ENCODE measurements around the gene TRNP1.
A peak's percentile ranks its signal among the peaks of the same experiment; 100 is the strongest.

The TRNP1 gene

DNA sequence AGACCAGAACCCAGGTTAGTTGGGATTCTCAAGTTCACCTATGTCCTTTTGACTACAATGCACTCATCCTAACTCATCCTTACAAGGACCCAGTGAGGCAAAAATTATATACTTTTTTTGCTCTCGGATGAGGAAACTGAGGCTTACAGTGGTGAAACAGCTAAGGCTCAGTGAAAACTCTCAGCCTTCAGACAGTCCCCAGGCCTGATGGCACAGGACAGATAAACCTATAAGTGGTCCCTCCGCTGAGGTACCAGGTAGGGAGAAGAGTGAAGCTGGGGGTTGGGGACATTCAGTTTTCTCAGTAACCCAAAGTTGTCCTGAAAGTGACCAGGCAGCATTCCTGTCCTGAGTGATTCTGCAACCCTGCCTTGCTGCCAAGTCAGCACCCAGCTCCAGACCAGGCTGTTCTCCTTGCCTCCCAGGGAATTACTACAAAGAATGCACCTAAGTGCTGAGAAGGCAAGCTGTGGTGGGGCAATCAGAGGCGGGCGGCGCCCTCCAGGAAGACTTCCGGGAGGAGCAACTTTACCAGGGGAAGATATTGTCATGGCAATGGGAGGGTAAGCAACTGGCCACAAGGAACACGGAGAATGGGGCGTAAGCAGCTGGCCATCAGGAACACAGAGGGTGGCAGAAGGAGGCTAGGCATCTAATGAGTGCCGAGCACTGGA, 14.6 kb downstream of the TRNP1 start:
- H3K9me3 Mint-ChIP-seq, result no peaks in the 10 kb centered on the region
- TF ChIP-seq, protein P1, sequence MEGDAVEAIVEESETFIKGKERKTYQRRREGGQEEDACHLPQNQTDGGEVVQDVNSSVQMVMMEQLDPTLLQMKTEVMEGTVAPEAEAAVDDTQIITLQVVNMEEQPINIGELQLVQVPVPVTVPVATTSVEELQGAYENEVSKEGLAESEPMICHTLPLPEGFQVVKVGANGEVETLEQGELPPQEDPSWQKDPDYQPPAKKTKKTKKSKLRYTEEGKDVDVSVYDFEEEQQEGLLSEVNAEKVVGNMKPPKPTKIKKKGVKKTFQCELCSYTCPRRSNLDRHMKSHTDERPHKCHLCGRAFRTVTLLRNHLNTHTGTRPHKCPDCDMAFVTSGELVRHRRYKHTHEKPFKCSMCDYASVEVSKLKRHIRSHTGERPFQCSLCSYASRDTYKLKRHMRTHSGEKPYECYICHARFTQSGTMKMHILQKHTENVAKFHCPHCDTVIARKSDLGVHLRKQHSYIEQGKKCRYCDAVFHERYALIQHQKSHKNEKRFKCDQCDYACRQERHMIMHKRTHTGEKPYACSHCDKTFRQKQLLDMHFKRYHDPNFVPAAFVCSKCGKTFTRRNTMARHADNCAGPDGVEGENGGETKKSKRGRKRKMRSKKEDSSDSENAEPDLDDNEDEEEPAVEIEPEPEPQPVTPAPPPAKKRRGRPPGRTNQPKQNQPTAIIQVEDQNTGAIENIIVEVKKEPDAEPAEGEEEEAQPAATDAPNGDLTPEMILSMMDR (IDR thresholded peaks at IDR 0.05), result no peak
- no peak for DNase-seq
- peaks cover 64% of the 10 kb centered on the region for H3K4me1 Mint-ChIP-seq
- no peak overlapping the region for H3K27ac Mint-ChIP-seq
- H3K4me3 Mint-ChIP-seq, result no peak overlapping the region
- no peaks in the 10 kb centered on the region for H3K36me3 Mint-ChIP-seq (ENCODE audit: low read depth)
- peaks cover 29% of the 10 kb centered on the region for H3K27me3 Mint-ChIP-seq (ENCODE audit: low read depth, poor library complexity)

DNA sequence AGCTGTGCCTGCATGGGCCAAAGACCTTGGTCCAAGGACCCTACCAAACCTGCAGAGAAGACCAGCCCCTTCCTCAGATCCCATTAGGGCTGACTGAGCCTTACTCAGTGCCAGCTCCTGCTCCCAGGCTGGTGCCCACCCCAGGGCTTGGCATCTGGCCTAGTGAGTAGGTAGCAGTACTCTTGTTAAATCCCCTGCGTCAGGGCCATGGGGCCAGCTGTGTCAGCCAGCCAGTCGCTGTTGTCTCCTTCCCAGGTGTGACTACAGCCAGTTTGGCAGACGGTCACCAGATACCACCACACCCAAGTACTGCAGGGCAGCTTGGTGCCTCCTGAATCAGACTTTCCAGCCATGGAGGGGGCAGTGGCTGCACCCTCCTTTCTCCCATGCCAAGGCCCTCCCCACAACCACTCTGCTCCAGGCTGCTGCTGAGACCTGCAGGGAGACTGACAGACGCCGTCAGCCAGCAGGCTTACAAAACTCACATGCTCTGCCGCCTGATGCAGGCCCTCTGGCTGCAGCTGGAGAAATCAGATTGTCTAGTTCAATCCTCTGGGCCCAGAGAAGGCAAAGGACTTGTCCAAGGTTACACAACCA, 16.2 kb downstream of the TRNP1 start:
- Mint-ChIP-seq H3K4me3 (no peak overlapping the region), H3K9me3 (no peaks in the 10 kb centered on the region), H3K27me3 (ENCODE audit: low read depth, poor library complexity) (peaks cover 30% of the 10 kb centered on the region), H3K27ac (no peak overlapping the region), H3K4me1 (peaks cover 49% of the 10 kb centered on the region), H3K36me3 (ENCODE audit: low read depth) (no peaks in the 10 kb centered on the region)
- TF ChIP-seq, protein P1 (IDR thresholded peaks at IDR 0.05), result no peak
- DNase-seq, result no peak

GRCh38 chr1:27010226-27010994, 16.9 kb downstream of the TRNP1 start:
- peaks cover 30% of the 10 kb centered on the region for H3K27me3 Mint-ChIP-seq (ENCODE audit: low read depth, poor library complexity)
- no peak overlapping the region for H3K27ac Mint-ChIP-seq
- no peaks in the 10 kb centered on the region for H3K36me3 Mint-ChIP-seq (ENCODE audit: low read depth)
- H3K9me3 Mint-ChIP-seq, result no peaks in the 10 kb centered on the region
- no peak overlapping the region for H3K4me3 Mint-ChIP-seq
- no peak for DNase-seq
- peaks cover 42% of the 10 kb centered on the region for H3K4me1 Mint-ChIP-seq
- TF ChIP-seq, protein P1 (IDR thresholded peaks at IDR 0.05), result no peak

DNA sequence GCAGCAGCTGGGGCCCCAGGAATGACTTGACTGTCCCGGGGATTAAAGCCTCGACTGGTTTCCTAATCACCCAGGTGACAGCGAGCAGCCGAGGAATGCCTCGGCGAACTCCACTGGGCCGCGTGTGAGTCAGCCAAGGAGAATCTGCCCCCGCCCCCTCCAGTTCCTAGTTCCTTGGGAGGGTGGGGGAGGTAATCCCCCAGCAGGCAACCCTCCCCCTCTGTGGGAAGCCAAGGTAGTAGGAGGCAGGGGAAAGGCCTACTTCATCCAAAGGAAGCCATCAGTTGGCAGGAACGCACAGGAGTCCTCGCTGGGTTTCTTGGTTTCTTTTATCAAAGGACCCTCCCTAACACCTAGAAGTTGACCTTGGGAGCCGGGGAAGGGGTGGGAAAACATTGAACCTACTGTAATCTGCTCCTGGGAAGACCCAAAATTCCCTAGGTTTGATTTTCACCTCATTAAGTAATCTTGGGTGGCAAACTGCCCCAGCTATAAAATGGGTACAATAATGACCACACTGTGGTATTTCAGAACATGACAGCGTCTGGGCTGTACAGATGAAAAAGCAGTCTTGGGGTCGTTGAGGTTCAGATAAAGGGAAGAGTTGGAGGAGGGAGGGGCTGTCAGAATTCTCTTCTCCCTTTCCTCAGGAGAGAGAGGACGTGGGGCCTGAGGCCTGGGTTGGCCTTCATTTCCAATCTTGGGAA, 17.7 kb downstream of the TRNP1 start:
- Mint-ChIP-seq H3K4me3 (peak overlapping the region; percentile 72), H3K36me3 (ENCODE audit: low read depth) (no peaks in the 10 kb centered on the region), H3K27me3 (ENCODE audit: low read depth, poor library complexity) (peaks cover 27% of the 10 kb centered on the region), H3K9me3 (no peaks in the 10 kb centered on the region), H3K27ac (no peak overlapping the region), H3K4me1 (peaks cover 39% of the 10 kb centered on the region)
- TF ChIP-seq, protein P1 (IDR thresholded peaks at IDR 0.05), result no peak
- peak; percentile 50 for DNase-seq

GRCh38 chr1:27011976-27012563, 18.6 kb downstream of the TRNP1 start:
- DNase-seq, result no peak
- Mint-ChIP-seq H3K27me3 (ENCODE audit: low read depth, poor library complexity) (peaks cover 25% of the 10 kb centered on the region), H3K9me3 (no peaks in the 10 kb centered on the region), H3K27ac (no peak overlapping the region), H3K4me1 (peaks cover 35% of the 10 kb centered on the region), H3K4me3 (peak overlapping the region; percentile 72), H3K36me3 (ENCODE audit: low read depth) (no peaks in the 10 kb centered on the region)
- TF ChIP-seq, protein P1 (IDR thresholded peaks at IDR 0.05), result no peak

Measured in nephron progenitor cell (in vitro differentiated cells).